Loucy (cell line): Measurements from ENCODE around the gene DNAH11.

Experiments used
- EZH2phosphoT487 ChIP-seq: fragments of 200-600 bp; IDR thresholded peaks from 2 replicates; pipeline ENCODE4 v1.6.1; 2018; ENCODE audit warnings: antibody characterized with exemption, mild to moderate bottlenecking, moderate library complexity, borderline replicate concordance
- TF ChIP-seq, protein P1 (sequence below): fragments of 200-600 bp; sonication (generic); conservative IDR thresholded peaks from 2 replicates; pipeline ENCODE4 v1.5.1; 2014; ENCODE audit warnings: mild to moderate bottlenecking, antibody characterized with exemption, low read length

- no peak for TF ChIP-seq EZH2phosphoT487
- TF ChIP-seq, protein P1, sequence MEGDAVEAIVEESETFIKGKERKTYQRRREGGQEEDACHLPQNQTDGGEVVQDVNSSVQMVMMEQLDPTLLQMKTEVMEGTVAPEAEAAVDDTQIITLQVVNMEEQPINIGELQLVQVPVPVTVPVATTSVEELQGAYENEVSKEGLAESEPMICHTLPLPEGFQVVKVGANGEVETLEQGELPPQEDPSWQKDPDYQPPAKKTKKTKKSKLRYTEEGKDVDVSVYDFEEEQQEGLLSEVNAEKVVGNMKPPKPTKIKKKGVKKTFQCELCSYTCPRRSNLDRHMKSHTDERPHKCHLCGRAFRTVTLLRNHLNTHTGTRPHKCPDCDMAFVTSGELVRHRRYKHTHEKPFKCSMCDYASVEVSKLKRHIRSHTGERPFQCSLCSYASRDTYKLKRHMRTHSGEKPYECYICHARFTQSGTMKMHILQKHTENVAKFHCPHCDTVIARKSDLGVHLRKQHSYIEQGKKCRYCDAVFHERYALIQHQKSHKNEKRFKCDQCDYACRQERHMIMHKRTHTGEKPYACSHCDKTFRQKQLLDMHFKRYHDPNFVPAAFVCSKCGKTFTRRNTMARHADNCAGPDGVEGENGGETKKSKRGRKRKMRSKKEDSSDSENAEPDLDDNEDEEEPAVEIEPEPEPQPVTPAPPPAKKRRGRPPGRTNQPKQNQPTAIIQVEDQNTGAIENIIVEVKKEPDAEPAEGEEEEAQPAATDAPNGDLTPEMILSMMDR, result no peak
Measured at GRCh38 chr7:21784989-21785388, 242.2 kb downstream of the DNAH11 start.
